Measurements from ENCODE around the gene TFAP2A. TPM values are rescaled to one million over a fixed set of nuclear protein-coding genes. Genes with fewer than 3 reads are reported as not detected.

The TFAP2A gene
- total RNA-seq, 1 donor from 2014 or later, result 0.39 TPM

DNA sequence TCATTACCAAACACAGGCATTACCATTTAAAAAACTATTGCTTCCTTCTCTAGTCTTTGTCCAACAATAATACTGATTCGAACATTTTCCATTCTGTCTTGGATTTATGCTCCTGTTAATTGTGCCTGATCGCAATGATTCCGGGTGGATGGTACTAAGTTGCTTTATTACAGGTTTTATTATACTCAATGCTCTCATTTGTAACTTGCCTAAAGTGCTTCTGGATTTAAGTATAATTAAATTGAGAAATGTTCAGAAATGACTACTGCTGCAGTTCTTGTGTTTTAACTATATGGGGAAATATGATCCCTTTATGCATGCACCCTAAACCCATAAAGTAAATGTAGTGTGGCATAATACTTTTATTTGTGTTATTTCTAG is 7.2 kb downstream of the TFAP2A start:
- Histone ChIP-seq H3K36me3 (no peaks in the 10 kb centered on the region), H3K27ac (no peak overlapping the region), H3F3A (ENCODE audit: low read depth) (peaks cover 28% of the 10 kb centered on the region), H3K4me3 (no peak overlapping the region), H3K9ac (no peak overlapping the region), H3K4me2 (no peak overlapping the region), H3K4me1 (peaks cover 13% of the 10 kb centered on the region), H3K27me3 (peaks cover 98% of the 10 kb centered on the region), H3K9me3 (ENCODE audit: low read depth) (no peaks in the 10 kb centered on the region), H2AFZ (replicated peaks) (no peak overlapping the region), H4K20me1 (ENCODE audit: low read depth) (peaks cover 68% of the 10 kb centered on the region), H3K79me2 (ENCODE audit: low read depth) (no peaks in the 10 kb centered on the region)
- peaks cover 26% of the 10 kb centered on the region for H3K4me1 Mint-ChIP-seq
- H3K27ac Mint-ChIP-seq, result no peak overlapping the region
- TF ChIP-seq EZH2phosphoT487 (IDR thresholded peaks at IDR 0.05) (no peak), EZH2 (IDR thresholded peaks at IDR 0.05) (no peak)
- TF ChIP-seq, protein P1, sequence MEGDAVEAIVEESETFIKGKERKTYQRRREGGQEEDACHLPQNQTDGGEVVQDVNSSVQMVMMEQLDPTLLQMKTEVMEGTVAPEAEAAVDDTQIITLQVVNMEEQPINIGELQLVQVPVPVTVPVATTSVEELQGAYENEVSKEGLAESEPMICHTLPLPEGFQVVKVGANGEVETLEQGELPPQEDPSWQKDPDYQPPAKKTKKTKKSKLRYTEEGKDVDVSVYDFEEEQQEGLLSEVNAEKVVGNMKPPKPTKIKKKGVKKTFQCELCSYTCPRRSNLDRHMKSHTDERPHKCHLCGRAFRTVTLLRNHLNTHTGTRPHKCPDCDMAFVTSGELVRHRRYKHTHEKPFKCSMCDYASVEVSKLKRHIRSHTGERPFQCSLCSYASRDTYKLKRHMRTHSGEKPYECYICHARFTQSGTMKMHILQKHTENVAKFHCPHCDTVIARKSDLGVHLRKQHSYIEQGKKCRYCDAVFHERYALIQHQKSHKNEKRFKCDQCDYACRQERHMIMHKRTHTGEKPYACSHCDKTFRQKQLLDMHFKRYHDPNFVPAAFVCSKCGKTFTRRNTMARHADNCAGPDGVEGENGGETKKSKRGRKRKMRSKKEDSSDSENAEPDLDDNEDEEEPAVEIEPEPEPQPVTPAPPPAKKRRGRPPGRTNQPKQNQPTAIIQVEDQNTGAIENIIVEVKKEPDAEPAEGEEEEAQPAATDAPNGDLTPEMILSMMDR (IDR thresholded peaks at IDR 0.05), result no peak
- H3K36me3 Mint-ChIP-seq, result no peaks in the 10 kb centered on the region
- no peak overlapping the region for H3K4me3 Mint-ChIP-seq
- DNase-seq (ENCODE audit: low spot score), result no peak
- H3K9me3 Mint-ChIP-seq, result peaks cover 4% of the 10 kb centered on the region
- H3K27me3 Mint-ChIP-seq (ENCODE audit: insufficient read depth, low read depth), result peaks cover 79% of the 10 kb centered on the region

DNA sequence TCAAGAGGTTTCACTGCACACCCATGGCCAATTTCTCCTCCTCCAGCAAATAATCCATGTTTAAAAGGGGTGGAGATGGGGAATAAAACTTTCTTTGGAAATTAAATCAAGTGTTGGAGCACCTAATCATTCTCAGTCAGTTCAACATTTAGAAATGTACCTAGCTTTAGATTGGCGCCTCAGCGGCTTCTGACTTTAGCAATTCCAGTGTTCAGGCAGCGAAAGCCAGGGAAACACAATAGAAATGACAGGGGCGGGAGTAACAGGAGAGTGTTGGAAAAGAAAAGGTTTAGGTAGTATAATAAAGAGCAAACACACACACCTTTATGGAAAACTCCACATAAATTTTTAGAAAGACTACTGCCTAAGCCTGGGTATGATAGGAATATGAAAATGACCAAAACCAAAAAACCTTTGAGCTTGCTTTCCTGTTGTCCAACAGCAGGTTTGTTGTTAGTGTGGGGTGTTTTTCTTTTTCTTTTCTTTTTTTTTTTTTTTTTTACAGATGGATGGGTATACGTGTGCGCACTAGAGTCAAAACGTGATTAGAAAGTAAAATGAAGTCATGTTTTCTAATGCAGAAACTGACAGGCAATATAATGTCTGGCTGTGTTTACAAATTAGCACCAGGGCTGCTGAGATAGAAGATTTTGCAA is 7.7 kb downstream of the TFAP2A start:
- no peak overlapping the region for H3K4me2 ChIP-seq

DNA sequence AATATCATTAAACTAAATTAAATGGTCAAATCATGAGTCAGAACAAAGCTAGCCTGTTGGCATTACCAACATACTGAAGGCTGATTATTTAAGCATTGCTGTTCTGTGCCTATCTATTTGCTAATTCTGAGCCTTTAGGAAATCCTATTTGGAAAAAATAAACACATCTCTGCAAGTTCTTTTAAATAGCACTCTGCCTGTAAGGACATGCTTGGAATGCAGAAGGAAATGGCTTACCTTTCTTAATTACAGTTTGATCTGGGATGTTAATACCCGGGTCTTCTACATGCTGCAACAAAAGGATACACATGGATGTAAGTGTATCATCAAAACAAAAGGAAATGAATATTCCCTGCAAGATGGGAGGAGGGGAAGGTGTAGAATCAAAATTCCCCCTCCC is 8.3 kb downstream of the TFAP2A start:
- Histone ChIP-seq H4K20me1 (ENCODE audit: low read depth) (peaks cover 68% of the 10 kb centered on the region), H2AFZ (replicated peaks) (no peak overlapping the region), H3K4me1 (peaks cover 7% of the 10 kb centered on the region), H3K9me3 (ENCODE audit: low read depth) (no peaks in the 10 kb centered on the region), H3K36me3 (no peaks in the 10 kb centered on the region), H3K4me2 (no peak overlapping the region), H3K79me2 (ENCODE audit: low read depth) (no peaks in the 10 kb centered on the region), H3F3A (ENCODE audit: low read depth) (peaks cover 28% of the 10 kb centered on the region), H3K27ac (no peak overlapping the region), H3K9ac (no peak overlapping the region), H3K27me3 (peaks cover 98% of the 10 kb centered on the region), H3K4me3 (no peak overlapping the region)
- no peak overlapping the region for H3K27ac Mint-ChIP-seq
- TF ChIP-seq, protein P1 (IDR thresholded peaks at IDR 0.05), result no peak
- no peak for TF ChIP-seq EZH2phosphoT487 (IDR thresholded peaks at IDR 0.05)
- TF ChIP-seq EZH2 (IDR thresholded peaks at IDR 0.05), result no peak
- peaks cover 4% of the 10 kb centered on the region for H3K9me3 Mint-ChIP-seq
- H3K4me1 Mint-ChIP-seq, result peaks cover 19% of the 10 kb centered on the region
- no peak for DNase-seq (ENCODE audit: low spot score)
- peaks cover 83% of the 10 kb centered on the region for H3K27me3 Mint-ChIP-seq (ENCODE audit: insufficient read depth, low read depth)
- no peaks in the 10 kb centered on the region for H3K36me3 Mint-ChIP-seq
- H3K4me3 Mint-ChIP-seq, result no peak overlapping the region

More for the DNA sequence above, 7.7 kb downstream of the TFAP2A start:
- Histone ChIP-seq H3K36me3 (no peaks in the 10 kb centered on the region), H3K27me3 (peaks cover 98% of the 10 kb centered on the region), H3K4me1 (peaks cover 13% of the 10 kb centered on the region), H3K27ac (no peak overlapping the region), H3K9me3 (ENCODE audit: low read depth) (no peaks in the 10 kb centered on the region), H4K20me1 (ENCODE audit: low read depth) (peaks cover 68% of the 10 kb centered on the region), H3K9ac (no peak overlapping the region), H3K79me2 (ENCODE audit: low read depth) (no peaks in the 10 kb centered on the region), H3F3A (ENCODE audit: low read depth) (peaks cover 28% of the 10 kb centered on the region), H2AFZ (replicated peaks) (no peak overlapping the region), H3K4me3 (no peak overlapping the region)
- Mint-ChIP-seq H3K4me3 (no peak overlapping the region), H3K27ac (no peak overlapping the region), H3K4me1 (peaks cover 25% of the 10 kb centered on the region), H3K36me3 (no peaks in the 10 kb centered on the region), H3K9me3 (peaks cover 4% of the 10 kb centered on the region), H3K27me3 (ENCODE audit: insufficient read depth, low read depth) (peaks cover 83% of the 10 kb centered on the region)
- DNase-seq (ENCODE audit: low spot score), result peak; percentile 58
- TF ChIP-seq EZH2 (IDR thresholded peaks at IDR 0.05), result peak; percentile 73
- TF ChIP-seq EZH2phosphoT487 (IDR thresholded peaks at IDR 0.05), result no peak

DNA sequence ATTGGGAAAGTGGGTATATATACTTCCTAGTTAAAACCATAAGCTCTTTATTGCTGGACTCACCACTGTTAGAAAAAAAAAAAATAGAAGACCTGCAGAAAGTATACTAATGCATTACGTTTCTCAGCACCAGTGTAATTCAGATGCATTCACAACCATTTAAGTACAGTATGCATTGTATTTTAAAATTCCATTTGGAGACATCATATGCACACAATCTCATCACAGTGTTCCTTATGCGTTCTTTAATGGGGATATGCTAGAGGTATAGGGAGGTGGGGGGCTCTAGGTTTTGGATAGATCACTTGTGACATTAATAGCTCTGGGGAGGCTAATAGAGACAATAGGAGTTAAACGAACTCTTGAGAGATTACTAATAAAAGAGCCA is 9.4 kb downstream of the TFAP2A start:
- Mint-ChIP-seq H3K4me3 (peak overlapping the region; percentile 88), H3K27ac (no peak overlapping the region), H3K9me3 (peaks cover 4% of the 10 kb centered on the region), H3K4me1 (peaks cover 11% of the 10 kb centered on the region), H3K36me3 (no peaks in the 10 kb centered on the region), H3K27me3 (ENCODE audit: insufficient read depth, low read depth) (peaks cover 85% of the 10 kb centered on the region)
- DNase-seq (ENCODE audit: low spot score), result no peak
- TF ChIP-seq EZH2phosphoT487 (IDR thresholded peaks at IDR 0.05) (no peak), EZH2 (IDR thresholded peaks at IDR 0.05) (no peak)
- TF ChIP-seq, protein P1 (IDR thresholded peaks at IDR 0.05), result no peak
- Histone ChIP-seq H3K9me3 (ENCODE audit: low read depth) (no peaks in the 10 kb centered on the region), H3K27me3 (peaks cover 98% of the 10 kb centered on the region), H3K4me3 (no peak overlapping the region), H3K36me3 (no peaks in the 10 kb centered on the region), H3K79me2 (ENCODE audit: low read depth) (no peaks in the 10 kb centered on the region), H3K27ac (no peak overlapping the region), H3K4me1 (no peaks in the 10 kb centered on the region), H3F3A (ENCODE audit: low read depth) (peaks cover 26% of the 10 kb centered on the region), H3K4me2 (no peak overlapping the region), H2AFZ (replicated peaks) (no peak overlapping the region), H3K9ac (no peak overlapping the region), H4K20me1 (ENCODE audit: low read depth) (peaks cover 59% of the 10 kb centered on the region)

All from neural progenitor cell (in vitro differentiated cells).